PC-3 (cell line): ENCODE measurements around the gene ZBTB16. TPM values are rescaled to one million over a fixed set of nuclear protein-coding genes. Genes with fewer than 3 reads are reported as not detected.

ENCODE experiments used
- ATAC-seq: fragments of 200-7000 bp; cut with Tn5 transposase; 2 replicates; pipeline ENCODE4 v1.9.1; 2020; ENCODE audit warnings: mild to moderate bottlenecking, moderate library complexity
- BruUV-seq: library from RNA; stranded (reverse); fragments of 400-500 nt; replicated peaks from 2 replicates; lab custom pipeline; 2021; lab: Mats Ljungman, UMichigan
- CTCF ChIA-PET: fragments of 300-600 bp; sonication (Branson Sonifier 250); formaldehyde crosslinking; loops from one replicate; lab custom pipeline; 2022; ENCODE audit warnings: antibody characterized with exemption; lab: Charles Lee
- POLR2A ChIA-PET: fragments of 300-600 bp; sonication (Branson Sonifier 250); formaldehyde crosslinking; loops from one replicate; lab custom pipeline; 2022; ENCODE audit warnings: antibody characterized with exemption; ENCODE audit not compliant: unreplicated experiment; lab: Charles Lee
- DNase-seq: peaks from one replicate; pipeline ENCODE4 v3.0.0-alpha.2; 2015
- H2AFZ ChIP-seq: fragments of 300-600 bp; sonication (generic); 2 replicates; pipeline ENCODE4 v1.6.0; 2016; ENCODE audit warnings: antibody characterized with exemption, low read length
- H3F3A ChIP-seq: fragments of 300-600 bp; sonication (generic); one replicate; pipeline ENCODE4 v1.6.0; 2017; ENCODE audit warnings: antibody characterized with exemption, low read length, control low read depth, mild to moderate bottlenecking; ENCODE audit not compliant: unreplicated experiment
- H3K27ac ChIP-seq: fragments of 300-600 bp; sonication (generic); 2 replicates; pipeline ENCODE4 v1.5.1; 2016; ENCODE audit warnings: mild to moderate bottlenecking, low read length
- H3K27me3 ChIP-seq: fragments of 300-600 bp; sonication (generic); 2 replicates; pipeline ENCODE4 v1.6.1; 2016; ENCODE audit warnings: low read length, mixed read lengths
- H3K36me3 ChIP-seq: fragments of 300-600 bp; sonication (generic); 2 replicates; pipeline ENCODE4 v1.6.1; 2016; ENCODE audit warnings: low read depth, mixed run types, low read length, mixed read lengths
- H3K4me1 ChIP-seq: fragments of 300-600 bp; sonication (generic); 2 replicates; pipeline ENCODE4 v1.5.1; 2016; ENCODE audit warnings: low read length; ENCODE audit not compliant: insufficient read depth
- H3K4me2 ChIP-seq: fragments of 300-600 bp; sonication (generic); 2 replicates; pipeline ENCODE4 v1.6.0; 2016; ENCODE audit warnings: low read length
- H3K4me3 ChIP-seq: fragments of 300-600 bp; sonication (generic); 2 replicates; pipeline ENCODE4 v1.5.1; 2016; ENCODE audit warnings: mild to moderate bottlenecking, low read length, mixed read lengths
- H3K79me2 ChIP-seq: fragments of 300-600 bp; sonication (generic); 2 replicates; pipeline ENCODE4 v1.6.1; 2017; ENCODE audit warnings: low read length, mixed read lengths
- H3K9ac ChIP-seq: fragments of 300-600 bp; sonication (generic); 2 replicates; pipeline ENCODE4 v1.6.0; 2016; ENCODE audit warnings: mild to moderate bottlenecking, low read length
- H3K9me2 ChIP-seq: fragments of 300-600 bp; sonication (generic); replicated peaks from 2 replicates; pipeline ENCODE4 v1.6.1; 2016; ENCODE audit warnings: mixed run types, low read length, mixed read lengths
- H3K9me3 ChIP-seq: fragments of 300-600 bp; sonication (generic); 2 replicates; pipeline ENCODE4 v1.6.1; 2016; ENCODE audit warnings: low read length, mixed read lengths
- H4K20me1 ChIP-seq: fragments of 300-600 bp; sonication (generic); 2 replicates; pipeline ENCODE4 v1.6.1; 2016; ENCODE audit warnings: low read length, mixed read lengths
- EZH2 ChIP-seq: fragments of 300-600 bp; sonication (generic); IDR thresholded peaks from one replicate; pipeline ENCODE4 v1.6.1; 2017; ENCODE audit warnings: antibody characterized with exemption, mild to moderate bottlenecking, low read length; ENCODE audit not compliant: unreplicated experiment
- EZH2phosphoT487 ChIP-seq: fragments of 300-600 bp; sonication (generic); IDR thresholded peaks from 2 replicates; pipeline ENCODE4 v1.6.1; 2018; ENCODE audit warnings: mild to moderate bottlenecking, antibody characterized with exemption, low read length, borderline replicate concordance
- intact Hi-C: fragments of 100-400 bp; cut with micrococcal nuclease; formaldehyde crosslinking; loops from 2 replicates; pipeline ENCODE4 v1.9.0; 2023
- total RNA-seq: library from RNA; depleted of rRNA; stranded (reverse); fragments of >200 nt; gene quantifications from 2 replicates; pipeline ENCODE4 v1.2.3, GENCODE V29; 2014
- TF ChIP-seq, protein P1 (sequence below): fragments of 300-600 bp; sonication (generic); conservative IDR thresholded peaks from 2 replicates; pipeline ENCODE4 v1.5.1; 2017; ENCODE audit warnings: antibody characterized with exemption, low read depth, mild to moderate bottlenecking, low read length

The ZBTB16 gene
- total RNA-seq, 1 experiment from 2014 or later: not detected

DNA sequence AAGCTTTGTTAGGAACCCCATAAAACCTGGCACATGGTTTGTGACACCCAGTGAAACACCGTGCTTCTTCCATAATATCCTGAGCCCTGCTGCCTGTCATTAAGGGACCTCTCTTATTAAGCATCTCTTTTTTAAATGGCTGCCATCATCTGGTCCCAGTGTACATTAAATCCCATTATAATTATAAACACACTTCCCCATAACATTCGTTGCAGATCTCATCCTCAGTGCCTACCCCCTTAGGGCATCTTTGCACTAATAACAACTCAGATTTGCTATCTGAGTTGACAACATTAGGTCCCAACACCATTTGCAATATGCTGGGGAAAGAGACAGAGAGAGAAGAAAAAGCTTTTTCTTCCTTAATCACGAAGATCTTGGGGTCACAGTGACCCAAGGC is 4.7 kb upstream of the ZBTB16 start:
- H3K79me2 ChIP-seq: no peaks in the 10 kb centered on the region
- ATAC-seq (no peak), DNase-seq (no peak)
- BruUV-seq: no TSS peak
- H3K4me3 ChIP-seq: no peak overlapping the region
- no peaks in the 10 kb centered on the region for H3K4me1 ChIP-seq
- H3K4me2 ChIP-seq: no peak overlapping the region
- ChIA-PET POLR2A (no interaction called here), CTCF (no interaction called here)
- H3F3A ChIP-seq: no peaks in the 10 kb centered on the region
- H4K20me1 ChIP-seq: no peaks in the 10 kb centered on the region
- no peak overlapping the region for H3K9ac ChIP-seq
- H2AFZ ChIP-seq: no peak overlapping the region
- intact Hi-C loops: no loop called here
- H3K27ac ChIP-seq: no peak overlapping the region
- H3K27me3 ChIP-seq: peaks cover 88% of the 10 kb centered on the region
- TF ChIP-seq EZH2 (no peak), EZH2phosphoT487 (no peak)
- TF ChIP-seq, protein P1, sequence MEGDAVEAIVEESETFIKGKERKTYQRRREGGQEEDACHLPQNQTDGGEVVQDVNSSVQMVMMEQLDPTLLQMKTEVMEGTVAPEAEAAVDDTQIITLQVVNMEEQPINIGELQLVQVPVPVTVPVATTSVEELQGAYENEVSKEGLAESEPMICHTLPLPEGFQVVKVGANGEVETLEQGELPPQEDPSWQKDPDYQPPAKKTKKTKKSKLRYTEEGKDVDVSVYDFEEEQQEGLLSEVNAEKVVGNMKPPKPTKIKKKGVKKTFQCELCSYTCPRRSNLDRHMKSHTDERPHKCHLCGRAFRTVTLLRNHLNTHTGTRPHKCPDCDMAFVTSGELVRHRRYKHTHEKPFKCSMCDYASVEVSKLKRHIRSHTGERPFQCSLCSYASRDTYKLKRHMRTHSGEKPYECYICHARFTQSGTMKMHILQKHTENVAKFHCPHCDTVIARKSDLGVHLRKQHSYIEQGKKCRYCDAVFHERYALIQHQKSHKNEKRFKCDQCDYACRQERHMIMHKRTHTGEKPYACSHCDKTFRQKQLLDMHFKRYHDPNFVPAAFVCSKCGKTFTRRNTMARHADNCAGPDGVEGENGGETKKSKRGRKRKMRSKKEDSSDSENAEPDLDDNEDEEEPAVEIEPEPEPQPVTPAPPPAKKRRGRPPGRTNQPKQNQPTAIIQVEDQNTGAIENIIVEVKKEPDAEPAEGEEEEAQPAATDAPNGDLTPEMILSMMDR: no peak
- no peaks in the 10 kb centered on the region for H3K36me3 ChIP-seq
- no peaks in the 10 kb centered on the region for H3K9me3 ChIP-seq
- no peaks in the 10 kb centered on the region for H3K9me2 ChIP-seq

DNA sequence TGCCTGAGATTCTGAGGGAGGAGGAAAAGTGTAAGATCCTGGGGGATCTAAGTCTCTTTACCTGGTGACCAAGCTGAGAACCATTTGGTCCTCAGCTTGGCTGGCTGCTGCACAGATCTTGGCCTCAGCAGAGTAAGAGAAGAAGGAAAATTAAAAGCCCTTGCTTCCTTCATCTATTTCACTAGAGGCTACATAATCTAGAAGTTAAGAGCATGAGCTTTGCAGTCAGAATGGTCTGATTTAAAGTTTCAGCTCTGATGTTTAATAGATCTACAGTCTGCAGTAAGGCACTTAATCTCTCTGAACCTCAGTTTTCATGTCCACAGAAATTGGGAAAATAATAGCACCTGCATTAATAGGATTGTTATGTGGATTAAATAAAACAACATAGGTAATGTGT is 3.1 kb upstream of the ZBTB16 start:
- ChIA-PET POLR2A (no interaction called here), CTCF (no interaction called here)
- Histone ChIP-seq H3K9ac (no peak overlapping the region), H3F3A (no peaks in the 10 kb centered on the region), H3K27me3 (peaks cover 92% of the 10 kb centered on the region), H3K27ac (no peak overlapping the region), H3K36me3 (no peaks in the 10 kb centered on the region), H3K79me2 (no peaks in the 10 kb centered on the region), H3K9me3 (no peaks in the 10 kb centered on the region), H2AFZ (no peak overlapping the region), H4K20me1 (no peaks in the 10 kb centered on the region), H3K9me2 (no peaks in the 10 kb centered on the region), H3K4me1 (no peaks in the 10 kb centered on the region), H3K4me3 (no peak overlapping the region), H3K4me2 (no peak overlapping the region)
- intact Hi-C loops: no loop called here
- no peak for ATAC-seq
- TF ChIP-seq EZH2 (no peak), EZH2phosphoT487 (no peak)
- TF ChIP-seq, protein P1: no peak
- no TSS peak for BruUV-seq
- DNase-seq: no peak

DNA sequence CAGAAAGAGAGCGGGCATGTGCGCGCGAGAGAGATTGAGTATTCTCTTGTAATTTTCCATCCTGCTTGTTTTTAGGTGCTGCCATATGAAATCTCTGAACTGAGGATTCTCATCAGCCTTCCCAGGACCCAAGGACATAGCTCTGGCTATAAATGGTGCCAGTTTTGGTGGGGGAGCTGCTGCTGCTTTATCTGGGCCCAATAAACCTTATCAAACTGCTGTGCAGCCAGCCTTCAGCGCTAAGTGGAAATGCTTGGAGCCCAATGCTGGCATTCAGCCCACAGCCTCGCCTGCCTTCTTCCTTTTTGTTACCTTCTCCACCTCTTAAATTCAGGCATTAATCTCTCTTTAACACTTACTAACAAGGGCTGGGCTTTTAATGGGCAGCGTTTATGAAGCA is 2.4 kb upstream of the ZBTB16 start:
- POLR2A ChIA-PET: no interaction called here

More for the DNA sequence above, 2.4 kb upstream of the ZBTB16 start:
- H4K20me1 ChIP-seq: no peaks in the 10 kb centered on the region
- H3K4me3 ChIP-seq: no peak overlapping the region
- no peaks in the 10 kb centered on the region for H3K36me3 ChIP-seq
- H3K27ac ChIP-seq: no peak overlapping the region
- H3K9ac ChIP-seq: no peak overlapping the region
- CTCF ChIA-PET: no interaction called here
- H3K79me2 ChIP-seq: no peaks in the 10 kb centered on the region
- no peak overlapping the region for H2AFZ ChIP-seq
- H3K4me2 ChIP-seq: no peak overlapping the region
- TF ChIP-seq EZH2: no peak
- BruUV-seq: no TSS peak
- no peaks in the 10 kb centered on the region for H3K4me1 ChIP-seq
- H3F3A ChIP-seq: no peaks in the 10 kb centered on the region
- no peak for ATAC-seq
- no peaks in the 10 kb centered on the region for H3K9me2 ChIP-seq
- no peak for DNase-seq
- H3K9me3 ChIP-seq: no peaks in the 10 kb centered on the region
- H3K27me3 ChIP-seq: peaks cover 91% of the 10 kb centered on the region
- intact Hi-C loops: no loop called here
